Ureter (tissue), 1 donor: Measurements from ENCODE around the gene CHMP4B. TPM values are rescaled to one million over a fixed set of nuclear protein-coding genes. Genes with fewer than 3 reads are reported as not detected.

Experiments used
- DNase-seq: peaks from one replicate; pipeline ENCODE4 v3.0.0-alpha.2; 2020; ENCODE audit warnings: low spot score
- total RNA-seq: library from RNA; stranded (reverse); gene quantifications from one replicate; pipeline ENCODE4 v1.2.4, GENCODE V29; 2023
- donor health status: DM: yes; HTN: yes; CAD: no.

Gene CHMP4B
- total RNA-seq, 1 donor from 2014 or later: 124 TPM

DNA sequence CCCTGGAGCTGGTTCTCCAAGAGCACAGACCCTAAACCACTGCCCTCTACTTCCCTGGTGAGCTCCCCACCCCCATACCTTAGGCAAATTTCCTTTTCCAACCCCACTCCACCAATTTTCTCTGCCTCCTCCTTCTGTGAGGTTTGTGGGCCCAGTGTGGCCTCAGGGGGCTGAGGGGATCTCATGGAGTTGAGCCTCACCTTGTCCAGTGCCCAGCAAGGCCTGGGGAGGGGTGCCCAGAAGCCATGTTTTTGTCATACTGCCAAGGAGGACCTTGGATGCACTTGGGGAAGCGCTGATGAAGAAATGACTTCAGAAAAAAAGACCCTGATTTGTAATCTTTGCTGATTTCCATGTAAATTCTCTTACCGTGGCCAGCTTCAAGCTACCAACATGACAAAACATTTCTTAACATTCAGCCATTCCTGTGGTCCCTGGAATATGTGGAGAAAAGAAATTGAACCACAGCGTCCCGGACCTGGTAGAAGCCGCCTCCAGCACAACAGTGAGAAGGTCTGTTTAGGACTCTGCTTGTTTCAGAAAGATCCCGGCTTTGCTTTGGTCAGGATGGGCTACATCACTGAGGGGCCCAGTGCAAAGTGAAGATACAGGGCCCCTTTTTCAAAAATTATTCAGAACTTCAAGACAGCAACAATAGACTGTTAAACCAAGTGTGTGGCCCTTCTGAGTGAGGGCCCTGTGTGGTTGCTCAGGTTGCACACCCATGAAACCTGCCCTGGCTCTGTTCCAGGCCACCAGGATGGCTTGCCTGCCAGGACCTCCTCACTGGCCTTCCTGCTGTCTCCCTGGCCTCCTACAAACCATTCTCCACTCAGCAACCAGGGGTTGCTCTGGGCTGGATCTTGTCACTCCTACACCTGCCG is 52.5 kb downstream of the CHMP4B start:
- no peak for DNase-seq

DNA sequence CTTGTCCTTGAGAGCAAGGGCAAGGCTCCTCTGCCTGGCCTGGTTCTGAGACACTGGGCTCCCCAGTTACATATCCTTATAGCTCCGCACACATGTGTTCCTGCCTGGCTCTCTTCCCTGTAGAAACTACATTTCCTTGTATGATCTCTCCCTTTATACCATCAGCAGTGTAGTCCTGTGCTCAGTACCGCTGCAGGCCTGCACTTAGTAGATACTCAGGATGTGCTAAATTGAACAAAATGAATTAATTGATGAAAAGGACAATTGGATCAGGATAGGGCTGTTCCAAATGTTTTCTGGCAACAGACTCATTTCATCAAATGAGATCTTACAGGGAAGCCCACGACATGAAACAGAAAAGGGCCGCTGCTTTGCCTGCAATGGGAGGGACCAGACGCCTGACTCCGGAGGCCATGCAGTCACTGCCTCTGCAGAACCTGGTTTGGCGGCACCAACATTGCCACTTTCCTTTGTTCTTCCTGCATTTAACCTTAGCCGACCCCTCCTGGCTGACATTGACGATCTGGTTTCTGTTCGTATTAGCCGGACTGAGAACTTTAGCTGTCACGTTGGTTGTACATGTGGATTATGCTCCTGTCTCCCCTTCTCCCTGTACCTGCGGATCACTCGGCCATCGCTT is 53.3 kb downstream of the CHMP4B start:
- DNase-seq: no peak

GRCh38 chr20:33865761-33866370 is 54.7 kb downstream of the CHMP4B start:
- DNase-seq: no peak

DNA sequence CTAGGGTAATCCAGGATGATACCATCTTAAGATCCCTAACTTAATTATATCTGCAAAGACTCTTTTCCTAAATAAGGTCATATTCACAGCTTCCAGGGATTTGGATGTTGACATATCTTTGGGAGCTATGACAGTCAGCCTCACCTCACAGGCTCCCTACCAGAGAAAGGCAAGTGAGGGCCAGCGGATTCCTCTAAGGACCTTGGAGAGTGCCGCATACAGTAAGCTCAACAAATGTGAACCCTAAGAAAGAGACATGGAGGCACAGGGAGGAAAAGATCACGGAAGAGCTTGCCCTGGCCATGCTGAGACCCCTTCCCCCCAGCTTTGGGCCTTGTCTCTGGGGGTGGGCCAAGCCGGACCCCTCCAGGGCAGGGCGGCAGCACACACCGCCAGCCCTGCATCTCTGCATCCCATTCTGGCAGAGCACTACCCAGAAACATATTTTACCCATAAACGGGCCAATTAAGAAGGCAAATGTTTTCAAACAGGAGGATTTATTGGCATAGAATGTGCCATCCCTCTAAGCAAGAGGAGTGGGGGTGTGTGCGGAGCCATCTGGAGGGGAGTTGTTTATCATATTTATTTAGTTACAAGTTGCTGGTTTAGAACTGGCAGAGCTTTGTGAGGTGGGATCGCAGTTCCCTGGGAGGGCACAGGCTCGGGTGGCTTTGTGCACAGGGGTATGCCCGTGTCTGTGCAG is 55.4 kb downstream of the CHMP4B start:
- no peak for DNase-seq

DNA sequence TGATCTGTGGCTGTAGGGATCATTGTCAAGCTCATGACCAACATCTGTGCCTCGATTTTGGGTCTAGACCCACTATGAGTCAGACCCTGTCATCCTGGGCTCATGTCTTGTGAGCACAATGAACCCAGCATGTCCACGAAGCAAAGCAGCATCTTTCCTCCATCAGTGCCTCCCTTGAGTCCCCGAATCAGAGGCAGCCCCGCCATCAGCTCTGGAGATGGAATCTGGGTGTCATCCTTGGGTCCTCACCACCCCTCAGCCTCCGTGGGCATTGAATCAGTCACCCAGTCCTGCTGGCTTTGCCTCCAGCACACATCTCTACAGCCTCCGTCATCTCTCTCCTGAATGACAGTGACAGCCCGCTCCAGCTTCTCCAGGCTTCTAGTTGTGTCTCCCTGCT is 56.9 kb downstream of the CHMP4B start:
- DNase-seq: no peak

- no peak for DNase-seq
Measured at GRCh38 chr20:33868595-33868994, 57.4 kb downstream of the CHMP4B start.

DNA sequence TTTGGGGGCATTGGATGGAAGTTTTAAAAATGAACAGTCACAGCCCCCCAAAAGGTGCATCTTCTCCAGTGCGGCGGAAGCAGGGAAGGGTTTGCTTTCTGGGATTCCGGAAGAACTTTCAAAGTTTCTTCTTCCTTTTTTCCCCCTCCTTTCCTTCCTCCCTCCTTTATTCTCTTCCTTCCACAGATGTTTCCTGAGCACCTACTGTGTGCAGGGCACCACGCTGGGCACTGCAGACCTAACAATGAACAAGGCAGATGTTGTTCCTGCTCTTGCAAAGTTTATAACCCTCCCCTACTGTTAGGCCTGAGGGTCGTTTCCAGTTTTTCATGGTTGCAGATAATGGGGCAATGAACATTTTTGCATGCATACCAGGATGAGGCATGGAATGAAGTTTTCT is 58.1 kb downstream of the CHMP4B start:
- no peak for DNase-seq

DNA sequence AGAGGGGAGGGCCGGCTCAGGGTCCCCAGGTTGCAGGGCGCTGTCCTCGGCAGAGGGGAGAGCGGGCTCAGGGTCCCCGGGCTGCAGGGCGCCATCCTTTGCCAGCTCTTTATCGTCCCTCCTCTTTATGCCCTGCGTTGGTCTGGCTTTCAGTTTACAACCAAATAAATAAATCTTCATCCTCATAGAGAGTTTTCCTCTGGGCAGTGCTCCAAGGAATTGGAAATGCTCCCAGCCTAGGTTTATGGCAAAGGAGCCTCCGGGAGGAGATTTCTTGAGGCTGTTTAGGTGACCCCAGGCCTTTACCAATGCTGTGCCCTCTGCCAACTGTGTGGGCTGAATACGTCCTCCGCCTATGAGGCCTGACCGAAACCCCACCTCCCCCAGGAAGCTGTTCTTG is 60.2 kb downstream of the CHMP4B start:
- DNase-seq: peak; percentile 59

- no peak for DNase-seq
Measured at GRCh38 chr20:33874129-33874528, 63.0 kb downstream of the CHMP4B start.

GRCh38 chr20:33875055-33875454 is 63.9 kb downstream of the CHMP4B start:
- DNase-seq: no peak

DNA sequence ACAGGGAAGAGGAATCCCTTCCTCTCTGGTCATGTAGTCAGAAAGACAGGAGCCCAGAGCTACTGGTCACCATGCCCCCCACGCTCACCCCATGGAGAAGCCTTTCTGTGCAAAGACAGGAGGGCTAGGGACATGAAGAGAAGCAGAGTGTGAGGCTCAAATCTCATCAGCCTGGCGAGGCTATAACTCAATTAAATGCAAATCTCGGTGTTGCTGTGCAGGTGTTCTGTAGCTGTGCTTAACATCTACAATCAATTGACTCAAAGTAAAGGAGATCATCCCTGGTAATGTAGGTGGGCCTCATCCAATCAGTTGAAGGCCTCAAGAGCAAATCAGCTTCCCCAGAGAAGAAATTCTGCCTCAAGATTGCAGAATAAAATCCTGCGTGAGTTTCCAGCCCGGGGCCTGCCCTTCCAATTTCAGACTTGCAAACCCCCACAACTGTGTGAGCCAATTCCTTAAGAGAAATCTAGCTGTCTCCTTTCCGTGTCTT is 64.4 kb downstream of the CHMP4B start:
- no peak for DNase-seq

DNA sequence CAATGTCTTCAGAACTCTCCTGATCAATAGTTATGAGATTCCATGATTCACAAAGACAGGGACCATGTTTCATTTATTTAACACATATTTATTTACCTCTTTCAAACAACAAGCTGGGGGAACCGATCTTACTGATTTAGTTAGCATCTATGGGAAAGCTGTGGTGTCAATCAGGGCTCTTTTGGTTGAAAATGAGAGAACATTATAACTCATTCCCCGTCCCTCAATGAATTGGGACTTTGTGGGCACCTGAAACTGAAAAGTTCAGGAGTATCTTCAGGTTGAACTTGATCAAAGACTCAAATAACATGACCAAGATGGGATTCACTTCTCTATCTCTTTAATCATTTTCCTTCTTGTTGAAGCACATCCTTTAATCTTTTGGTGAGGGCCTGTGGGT is 67.4 kb downstream of the CHMP4B start:
- no peak for DNase-seq

DNA sequence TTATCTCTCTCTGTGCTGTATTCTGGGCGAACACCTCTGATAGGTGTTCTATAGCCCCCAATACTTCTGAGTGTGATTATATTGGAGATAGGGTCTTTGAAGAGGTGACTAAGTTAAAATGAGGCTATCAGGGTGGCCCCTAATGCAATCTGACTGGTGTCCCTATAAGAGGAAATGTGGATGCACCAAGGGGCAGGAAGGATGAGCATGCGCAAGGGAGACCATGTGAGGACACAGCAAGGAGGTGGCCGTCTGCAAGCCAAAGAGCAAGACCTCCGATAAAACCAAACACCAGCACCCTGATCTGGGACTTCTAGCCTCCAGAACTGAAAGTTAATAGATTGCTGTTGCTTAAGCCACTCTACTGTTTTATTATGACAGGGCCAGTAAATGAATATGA is 69.2 kb downstream of the CHMP4B start:
- DNase-seq: no peak

- DNase-seq: no peak
Measured at GRCh38 chr20:33881989-33882388, 70.8 kb downstream of the CHMP4B start.

- DNase-seq: no peak
Measured at GRCh38 chr20:33882481-33882880, 71.3 kb downstream of the CHMP4B start.

DNA sequence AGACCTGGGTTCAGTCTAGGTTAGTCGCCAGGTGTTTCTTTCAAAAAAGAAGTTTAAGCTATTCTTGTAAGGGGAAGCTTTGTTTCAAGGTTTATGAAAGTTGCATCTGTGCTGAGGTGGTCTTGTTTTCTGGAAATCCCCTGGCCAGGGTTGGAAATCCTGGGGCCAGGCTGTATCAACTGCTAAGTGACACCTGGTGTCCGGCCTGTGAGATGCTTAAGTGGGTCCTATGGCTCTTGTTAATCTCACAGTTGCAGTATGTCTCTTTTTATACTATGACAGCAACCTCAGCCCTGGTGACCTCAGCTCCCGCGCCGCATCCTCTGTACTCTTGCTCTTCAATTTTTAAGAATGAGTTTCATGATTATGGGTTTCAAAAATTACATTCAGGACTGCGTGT is 72.0 kb downstream of the CHMP4B start:
- DNase-seq: no peak

DNA sequence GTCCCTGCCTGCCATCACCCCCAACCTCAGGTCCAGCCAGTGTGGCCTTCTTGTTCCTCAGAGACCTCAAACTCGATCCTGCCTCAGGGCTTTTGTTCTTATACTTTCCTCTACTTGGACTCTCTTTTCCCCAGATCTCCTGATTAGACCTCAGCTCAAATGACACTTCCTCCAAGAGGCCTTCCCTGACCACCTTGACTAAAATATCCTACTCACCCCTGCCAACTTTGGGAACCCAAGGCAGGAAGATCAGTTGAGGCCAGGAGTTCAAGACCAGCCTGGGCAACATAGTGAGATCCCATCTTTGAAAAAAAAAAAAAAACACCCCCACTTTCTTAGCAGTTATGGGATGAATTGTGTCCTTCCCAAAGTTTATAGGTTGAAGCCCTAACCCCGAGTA is 73.5 kb downstream of the CHMP4B start:
- no peak for DNase-seq

DNA sequence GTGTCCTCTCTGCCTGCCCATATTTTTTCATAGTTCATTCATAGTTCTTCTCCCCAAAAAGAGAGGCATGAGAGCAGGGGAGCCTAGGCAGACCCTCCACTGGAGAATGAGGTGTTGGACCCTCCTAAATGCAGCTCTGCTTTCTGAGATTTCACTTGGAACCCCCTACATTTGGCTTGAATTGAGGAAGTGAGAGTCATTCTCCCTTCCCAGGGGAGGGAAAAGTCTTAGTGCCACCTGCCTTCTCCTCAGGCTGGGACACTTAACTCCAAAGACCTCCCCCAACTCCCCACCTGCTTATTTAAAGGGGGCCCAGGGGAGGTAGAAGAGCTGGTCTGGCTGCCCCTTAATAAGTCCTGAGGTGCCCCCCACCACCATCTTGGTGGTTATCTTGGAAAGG is 78.2 kb downstream of the CHMP4B start:
- no peak for DNase-seq

GRCh38 chr20:33890557-33890956 is 79.4 kb downstream of the CHMP4B start:
- no peak for DNase-seq

DNA sequence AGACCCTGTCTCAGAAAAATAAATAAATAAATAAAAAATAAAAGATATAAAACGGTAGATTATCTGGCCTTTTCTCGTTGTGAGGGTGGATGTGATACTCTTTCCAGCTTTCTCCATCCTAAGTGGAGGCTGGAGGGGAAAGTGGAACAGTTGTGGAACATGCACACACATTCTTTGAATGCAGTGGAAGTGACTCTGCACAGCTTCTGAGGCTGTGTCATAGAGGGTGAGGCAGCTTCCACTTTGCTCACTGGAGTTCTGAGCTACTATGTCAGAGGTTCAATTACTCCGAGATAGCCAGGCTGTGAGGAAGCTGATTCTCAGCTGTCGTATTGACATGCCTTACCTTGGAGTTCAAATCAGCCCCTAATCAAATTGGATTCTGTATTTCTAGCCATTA is 82.2 kb downstream of the CHMP4B start:
- no peak for DNase-seq

- no peak for DNase-seq
Measured at GRCh38 chr20:33894798-33895197, 83.7 kb downstream of the CHMP4B start.

DNA sequence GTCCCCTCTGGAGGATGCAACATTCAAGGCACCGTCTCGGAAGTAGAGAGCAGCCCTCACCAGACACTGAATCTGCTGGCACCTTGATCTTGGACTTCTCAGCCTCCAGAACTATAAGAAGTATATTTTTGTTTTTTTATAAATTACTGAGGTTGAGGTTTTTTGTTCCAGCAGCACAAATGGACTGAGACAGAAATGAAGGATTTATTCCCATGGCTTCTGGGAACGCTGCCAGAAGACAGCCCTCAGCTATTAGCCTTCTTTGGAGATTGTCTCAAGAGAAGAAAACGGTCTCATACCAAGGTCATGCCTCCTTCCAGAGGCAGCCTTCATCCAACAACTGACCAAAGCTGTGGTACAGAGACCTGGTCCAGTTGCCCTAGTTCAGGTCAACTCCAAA is 85.4 kb downstream of the CHMP4B start:
- DNase-seq: no peak
